Panc1 (cell line): ENCODE data around the gene FAM240B.

Source experiments
- CTCF ChIP-seq: fragments of 450-650 bp; IDR thresholded peaks from 2 replicates; pipeline ENCODE4 v1.5.1; 2017; ENCODE audit warnings: mild to moderate bottlenecking
- REST ChIP-seq, 2 experiments: IDR thresholded peaks; 2 replicates each; pipeline ENCODE4 v1.6.1; 2011 to 2012; ENCODE audit warnings: low read depth in 2 of 2, control low read depth in 1 of 2, low read length in 1 of 2, mild to moderate bottlenecking in 1 of 2, moderate library complexity in 1 of 2; ENCODE audit not compliant: insufficient read depth in 1 of 2
- SIN3A ChIP-seq: IDR thresholded peaks from 2 replicates; pipeline ENCODE4 v1.6.1; 2012; ENCODE audit warnings: low read depth, mild to moderate bottlenecking, low read length, moderate library complexity, borderline replicate concordance; ENCODE audit not compliant: insufficient read depth

DNA sequence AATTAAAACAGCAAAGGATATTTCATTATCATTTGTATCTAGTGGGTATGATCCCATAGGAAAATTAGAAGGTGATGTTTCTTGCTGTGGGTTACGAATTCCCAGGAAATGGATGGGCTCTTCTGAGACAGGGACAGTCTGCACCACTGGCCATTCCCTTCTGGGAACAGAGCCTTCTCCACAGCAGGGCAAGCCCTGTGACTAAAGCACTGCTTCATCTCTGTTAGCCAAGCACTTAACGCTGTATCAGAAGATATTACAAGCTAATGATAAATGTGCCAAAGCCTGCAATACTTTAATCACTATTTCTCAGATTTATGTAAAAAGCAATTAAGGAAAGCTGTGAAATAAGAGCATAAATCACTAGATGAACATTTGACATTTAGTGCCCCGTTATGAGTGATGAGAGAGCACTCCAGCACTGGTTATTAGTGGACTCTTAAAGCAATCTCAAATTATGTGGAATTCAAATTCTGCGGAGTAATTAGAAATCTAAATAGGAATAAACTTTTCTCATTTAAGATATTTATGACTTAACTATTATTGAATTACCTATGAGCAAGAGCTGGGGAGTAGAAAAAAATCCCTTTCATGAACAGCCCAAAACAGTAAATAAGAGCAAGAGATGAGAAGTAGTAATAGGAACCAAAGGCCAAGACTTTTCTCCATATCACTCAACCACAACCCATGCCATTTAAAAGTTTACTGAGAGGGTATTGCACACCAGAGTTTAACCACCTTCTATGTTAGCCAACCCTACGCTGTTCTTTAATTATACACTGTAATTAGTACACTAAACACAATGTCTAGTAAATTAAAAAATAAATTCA lies 49.2 kb downstream of the FAM240B start:
- TF ChIP-seq REST (IDR thresholded peaks at IDR 0.05; ENCODE audit: insufficient read depth in 1 of 2, low read depth in 2 of 2, low read length in 1 of 2): no peak
- no peak for TF ChIP-seq SIN3A
- TF ChIP-seq CTCF: no peak
